Liver (tissue), 3 donors: ENCODE data around the gene RFWD3.

Source experiments
- ATF3 ChIP-seq: IDR thresholded peaks from 2 replicates; pipeline ENCODE4 v1.6.1; 2016; ENCODE audit warnings: antibody characterized with exemption
- CTCF ChIP-seq: fragments of 150-350 bp; IDR thresholded peaks from 2 replicates; pipeline ENCODE4 v1.5.1; 2017; ENCODE audit warnings: improper control_type of control experiment, low read depth, low read length; ENCODE audit not compliant: missing input control
- GABPA ChIP-seq, 2 donors: IDR thresholded peaks in 1 of 2; conservative IDR thresholded peaks in 1 of 2; 2 replicates each; pipeline ENCODE4 v1.6.1; 2016; ENCODE audit warnings: antibody characterized with exemption in 2 of 2, mild to moderate bottlenecking in 1 of 2, moderate library complexity in 1 of 2
- JUND ChIP-seq, 2 donors: IDR thresholded peaks; 2 replicates each; pipeline ENCODE4 v1.6.1; 2016; ENCODE audit warnings: antibody characterized with exemption in 2 of 2
- RXRA ChIP-seq, 2 donors: IDR thresholded peaks; 2 replicates each; pipeline ENCODE4 v1.6.1; 2017 to 2018; ENCODE audit warnings: antibody characterized with exemption in 2 of 2, mild to moderate bottlenecking in 1 of 2
- donor health status: healthy.
- donor health status: healthy.

- TF ChIP-seq CTCF = no peak
- TF ChIP-seq GABPA (IDR thresholded peaks at IDR 0.05 in 1 of 2, conservative IDR thresholded peaks at IDR 0.05 in 1 of 2) = no peak
- TF ChIP-seq ATF3 = no peak
- no peak for TF ChIP-seq JUND (IDR thresholded peaks at IDR 0.05)
- TF ChIP-seq RXRA (IDR thresholded peaks at IDR 0.05) = no peak
Measured at GRCh38 chr16:74682556-74682955, 15.9 kb upstream of the RFWD3 start.
